B cell (primary cell): Measurements from ENCODE around the gene NCAN. TPM values are rescaled to one million over a fixed set of nuclear protein-coding genes. Genes with fewer than 3 reads are reported as not detected.
"Not testable (repeated sequence)": the region's sequence is repeated elsewhere in the genome, so short reads cannot be mapped to it uniquely, and the experiment has no call there.

Experiments
- ATAC-seq: fragments of 200-7000 bp; cut with Tn5 transposase; one replicate; pipeline ENCODE4 v1.10.0; 2021; ENCODE audit warnings: low read depth, mild to moderate bottlenecking, moderate number of reproducible peaks, moderate library complexity
- CTCF ChIA-PET: fragments of 350-600 bp; sonication (Branson Sonifier 250); formaldehyde crosslinking; loops from one replicate; lab custom pipeline; 2021; ENCODE audit warnings: antibody characterized with exemption, inconsistent platforms; lab: Charles Lee
- POLR2A ChIA-PET: fragments of 350-600 bp; sonication (Branson Sonifier 250); formaldehyde crosslinking; loops from one replicate; lab custom pipeline; 2021; ENCODE audit warnings: antibody characterized with exemption; lab: Charles Lee
- DNase-seq: peaks from one replicate; pipeline ENCODE4 v3.0.0; 2013
- H2AFZ ChIP-seq: 2 replicates; pipeline ENCODE4 v1.6.1; 2012; ENCODE audit warnings: mild to moderate bottlenecking, low read depth, low read length; ENCODE audit not compliant: insufficient read depth, poor library complexity, severe bottlenecking
- H3K27ac ChIP-seq, 2 donors: 1 replicate in 1 of 2; 2 replicates in 1 of 2; pipeline ENCODE4 v1.5.1; 2012 to 2013; ENCODE audit warnings: low read length in 2 of 2, mild to moderate bottlenecking in 2 of 2, moderate library complexity in 1 of 2
- H3K27me3 ChIP-seq, 4 experiments: fragments of 200-600 bp in 1 of 4; sonication (generic) in 1 of 4; replicated peaks in 1 of 4; 1 replicate in 2 of 4; 2 replicates in 2 of 4; pipeline versions ENCODE4 v1.6.1 to v1.7.0; 2013 to 2016; ENCODE audit warnings: low read length in 3 of 4, mild to moderate bottlenecking in 2 of 4, mixed read lengths in 1 of 4, moderate library complexity in 1 of 4; ENCODE audit not compliant: insufficient read depth in 4 of 4, control insufficient read depth in 3 of 4; ENCODE audit errors: control extremely low read depth in 1 of 4
- H3K36me3 ChIP-seq, 2 experiments: replicated peaks in 1 of 2; 1 replicate in 1 of 2; 2 replicates in 1 of 2; pipeline versions ENCODE4 v1.6.1 to v1.7.1; 2013; ENCODE audit warnings: low read length in 1 of 2; ENCODE audit not compliant: insufficient read depth in 2 of 2, control insufficient read depth in 1 of 2; ENCODE audit errors: control extremely low read depth in 1 of 2, extremely low read depth in 1 of 2
- H3K4me1 ChIP-seq, 2 donors: fragments of 200-600 bp in 1 of 2; sonication (generic) in 1 of 2; 1 replicate in 1 of 2; 2 replicates in 1 of 2; pipeline versions ENCODE4 v1.5.1 to v1.6.1; 2013 to 2017; ENCODE audit warnings: low read length in 2 of 2; ENCODE audit not compliant: control insufficient read depth in 2 of 2, insufficient read depth in 2 of 2
- H3K4me2 ChIP-seq: replicated peaks from 2 replicates; pipeline ENCODE3; 2012; ENCODE audit warnings: mild to moderate bottlenecking, low read depth, low read length; ENCODE audit not compliant: poor library complexity, severe bottlenecking
- H3K4me3 ChIP-seq, 5 experiments: fragments of 200-600 bp in 1 of 5; sonication (generic) in 1 of 5; 1 replicate in 3 of 5; 2 replicates in 2 of 5; pipeline versions ENCODE4 v1.5.1 to v1.7.0; 2011 to 2016; ENCODE audit warnings: low read length in 4 of 5, mild to moderate bottlenecking in 4 of 5, low read depth in 2 of 5, control low read depth in 1 of 5, moderate library complexity in 1 of 5; ENCODE audit not compliant: insufficient read depth in 1 of 5; ENCODE audit errors: control extremely low read depth in 1 of 5, extremely low read depth in 1 of 5
- H3K79me2 ChIP-seq: fragments of 200-600 bp; sonication (generic); one replicate; pipeline ENCODE4 v1.6.0; 2016; ENCODE audit warnings: low read length; ENCODE audit not compliant: control insufficient read depth, insufficient read depth
- H3K9ac ChIP-seq: fragments of 200-600 bp; sonication (generic); 2 replicates; pipeline ENCODE4 v1.6.1; 2017; ENCODE audit warnings: mild to moderate bottlenecking, low read length, moderate library complexity
- H3K9me3 ChIP-seq, 3 donors: one replicate each; pipeline versions ENCODE4 v1.6.1 to v1.7.1; 2013; ENCODE audit warnings: low read length in 2 of 3; ENCODE audit not compliant: control insufficient read depth in 2 of 3, insufficient read depth in 1 of 3; ENCODE audit errors: control extremely low read depth in 1 of 3
- H4K20me1 ChIP-seq: 2 replicates; pipeline ENCODE4 v1.6.0; 2012; ENCODE audit warnings: mild to moderate bottlenecking, low read length; ENCODE audit not compliant: insufficient read depth, control insufficient read depth, poor library complexity, severe bottlenecking
- H3K27ac Mint-ChIP-seq: one replicate; pipeline ENCODE4 v1.8.0; 2021; ENCODE audit warnings: mixed read lengths
- H3K27me3 Mint-ChIP-seq: one replicate; pipeline ENCODE4 v1.8.0; 2021; ENCODE audit warnings: mixed read lengths
- H3K4me1 Mint-ChIP-seq: one replicate; pipeline ENCODE4 v1.8.0; 2021; ENCODE audit warnings: mixed read lengths
- H3K4me3 Mint-ChIP-seq: one replicate; pipeline ENCODE4 v1.8.0; 2021; ENCODE audit warnings: mixed read lengths
- H3K9me3 Mint-ChIP-seq: one replicate; pipeline ENCODE4 v1.8.0; 2022; ENCODE audit warnings: mixed read lengths; ENCODE audit not compliant: insufficient read depth
- CTCF ChIP-seq: fragments of 200-600 bp; IDR thresholded peaks from one replicate; pipeline ENCODE4 v1.8.0; 2022; ENCODE audit warnings: antibody characterized with exemption, mild to moderate bottlenecking
- EZH2 ChIP-seq: IDR thresholded peaks from 2 replicates; pipeline ENCODE4 v1.6.1; 2012; ENCODE audit warnings: borderline replicate concordance, low read depth, mild to moderate bottlenecking, moderate library complexity, low read length; ENCODE audit not compliant: insufficient read depth, poor library complexity, severe bottlenecking
- WGBS: methylation state at CpG from one replicate; pipeline ENCODE4 v1.1.5; 2013; ENCODE audit warnings: missing lambda C conversion rate; ENCODE audit not compliant: insufficient coverage; 5-methylcytosine and 5-hydroxymethylcytosine counted together
- intact Hi-C: fragments of 100-400 bp; cut with micrococcal nuclease; formaldehyde crosslinking; loops from one replicate; pipeline ENCODE4 v1.10.0; 2022
- polyA plus RNA-seq: library from polyadenylated mRNA; depleted of rRNA; stranded (reverse); fragments of >200 nt; gene quantifications from 2 replicates; pipeline ENCODE4 v1.2.3, GENCODE V29; 2012
- total RNA-seq, 2 donors: library from RNA; stranded (reverse); fragments of 120-200 nt in 1 of 2; gene quantifications; 1 replicate in 1 of 2; 2 replicates in 1 of 2; pipeline versions ENCODE4 v1.2.3 to v1.2.4, GENCODE V29; 2013 to 2022

NCAN gene
- total and polyA plus RNA-seq, 2 donors (not counting 1 experiment from before 2014, with no cell fraction given): 0.03 TPM; not detected in 1

GRCh38 chr19:19250196-19250801, 38.5 kb downstream of the NCAN start:
- Mint-ChIP-seq H3K4me3 (no peak overlapping the region), H3K27ac (no peak overlapping the region), H3K4me1 (no peaks in the 10 kb centered on the region)

GRCh38 chr19:19253409-19253808, 41.7 kb downstream of the NCAN start:
- peaks cover 0 to 25% (median 7%) of the 10 kb centered on the region in 4 experiments for H3K27me3 ChIP-seq
- H3K4me2 ChIP-seq, H3K36me3 ChIP-seq, H3K4me3 ChIP-seq, H3K27ac ChIP-seq, H3K4me3 Mint-ChIP-seq, ATAC-seq, H3K79me2 ChIP-seq, intact Hi-C loops, H3K9me3 Mint-ChIP-seq, H3K4me1 Mint-ChIP-seq, H3K9ac ChIP-seq, H4K20me1 ChIP-seq, H3K9me3 ChIP-seq, H3K4me1 ChIP-seq, CTCF ChIA-PET, H2AFZ ChIP-seq, H3K27ac Mint-ChIP-seq, DNase-seq, POLR2A ChIA-PET: not testable (repeated sequence)
- H3K27me3 Mint-ChIP-seq: peaks cover 62% of the 10 kb centered on the region
- 89% methylated on average over 3 of the region's 6 CpGs for WGBS

More at GRCh38 chr19:19250196-19250801, 38.5 kb downstream of the NCAN start:
- Histone ChIP-seq H3K27ac (no peak overlapping the region), H3K4me1 (no peaks in the 10 kb centered on the region), H3K9me3 (no peaks in the 10 kb centered on the region), H3K4me3 (no peak overlapping the region), H2AFZ (no peak overlapping the region), H3K9ac (no peak overlapping the region), H3K4me2 (no peak overlapping the region), H3K79me2 (no peaks in the 10 kb centered on the region), H4K20me1 (no peaks in the 10 kb centered on the region), H3K36me3 (no peaks in the 10 kb centered on the region), H3K27me3 (peaks cover 0 to 16% (median 7%) of the 10 kb centered on the region in 4 experiments)
- ChIA-PET CTCF (no interaction called here), POLR2A (no interaction called here)
- intact Hi-C loops: no loop called here
- Mint-ChIP-seq H3K9me3 (no peaks in the 10 kb centered on the region), H3K27me3 (peaks cover 45% of the 10 kb centered on the region)
- TF ChIP-seq EZH2 (no peak), CTCF (no peak)
- DNase-seq (no peak), ATAC-seq (no peak)
- WGBS: no CpG with 5 or more reads among the region's 5 CpGs
